Measurements from ENCODE around the gene KDR.

DNA sequence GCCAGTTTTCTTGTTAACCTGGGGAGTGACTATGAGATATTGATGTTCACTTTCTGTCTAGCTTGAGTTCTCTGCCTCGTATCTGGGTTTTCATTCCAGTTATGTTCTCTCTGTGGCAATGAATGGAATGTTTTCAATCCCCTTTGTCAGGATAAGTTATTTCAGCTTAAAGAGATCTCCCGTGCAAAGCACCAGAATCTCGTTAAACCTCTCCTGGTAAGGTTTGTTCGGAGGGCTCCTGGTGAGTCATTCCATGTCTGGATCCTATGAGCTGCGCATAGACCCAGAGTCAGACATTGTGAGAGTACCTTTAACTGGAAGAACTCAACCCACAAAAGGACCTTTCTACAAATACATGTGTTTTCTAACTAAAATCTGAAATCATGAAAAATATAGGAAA lies 51.0 kb downstream of the KDR start:
- TF ChIP-seq CTCF (IDR thresholded peaks at IDR 0.05) (no peak), POLR2A (IDR thresholded peaks at IDR 0.05) (no peak)
